Measurements from ENCODE around the gene METTL1.

Gene METTL1

DNA sequence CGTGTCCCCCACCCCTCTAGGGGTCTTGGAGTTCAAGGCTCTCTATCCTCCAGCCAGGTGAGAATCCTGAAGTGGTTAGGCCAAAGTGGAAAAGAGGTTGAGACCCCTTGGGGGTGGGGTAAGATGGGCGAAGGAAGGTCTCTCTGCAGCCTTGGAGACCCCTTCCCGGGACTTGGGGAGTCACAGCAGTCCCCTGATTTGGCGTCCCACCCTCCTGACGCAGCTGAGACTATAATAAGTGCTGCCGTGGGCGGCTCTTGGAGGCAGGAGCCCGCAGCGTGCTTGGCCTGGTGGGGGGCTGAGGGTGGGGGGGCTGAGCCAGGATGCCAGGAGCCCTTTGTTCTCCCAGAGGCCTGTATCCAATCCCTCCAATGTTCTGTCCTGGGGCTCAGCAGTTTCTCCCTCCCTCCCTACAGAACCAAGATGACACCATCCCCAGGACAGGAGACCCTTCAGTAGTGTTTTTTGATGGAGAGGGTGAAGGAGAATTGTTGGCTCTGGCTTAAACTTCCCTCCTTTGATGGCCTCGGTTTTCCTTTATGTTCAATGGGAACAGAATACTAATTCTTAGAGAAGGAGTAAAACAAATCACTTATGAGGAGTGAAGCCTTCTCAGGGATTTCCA is 31.9 kb downstream of the METTL1 start:
- TF ChIP-seq, protein P1, sequence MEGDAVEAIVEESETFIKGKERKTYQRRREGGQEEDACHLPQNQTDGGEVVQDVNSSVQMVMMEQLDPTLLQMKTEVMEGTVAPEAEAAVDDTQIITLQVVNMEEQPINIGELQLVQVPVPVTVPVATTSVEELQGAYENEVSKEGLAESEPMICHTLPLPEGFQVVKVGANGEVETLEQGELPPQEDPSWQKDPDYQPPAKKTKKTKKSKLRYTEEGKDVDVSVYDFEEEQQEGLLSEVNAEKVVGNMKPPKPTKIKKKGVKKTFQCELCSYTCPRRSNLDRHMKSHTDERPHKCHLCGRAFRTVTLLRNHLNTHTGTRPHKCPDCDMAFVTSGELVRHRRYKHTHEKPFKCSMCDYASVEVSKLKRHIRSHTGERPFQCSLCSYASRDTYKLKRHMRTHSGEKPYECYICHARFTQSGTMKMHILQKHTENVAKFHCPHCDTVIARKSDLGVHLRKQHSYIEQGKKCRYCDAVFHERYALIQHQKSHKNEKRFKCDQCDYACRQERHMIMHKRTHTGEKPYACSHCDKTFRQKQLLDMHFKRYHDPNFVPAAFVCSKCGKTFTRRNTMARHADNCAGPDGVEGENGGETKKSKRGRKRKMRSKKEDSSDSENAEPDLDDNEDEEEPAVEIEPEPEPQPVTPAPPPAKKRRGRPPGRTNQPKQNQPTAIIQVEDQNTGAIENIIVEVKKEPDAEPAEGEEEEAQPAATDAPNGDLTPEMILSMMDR (conservative IDR thresholded peaks at IDR 0.05; ENCODE audit: low read depth, low read length) = no peak
- DNase-seq (ENCODE audit: low read depth) = no peak
- H3K4me3 ChIP-seq (ENCODE audit: low read depth, low read length) = no peak overlapping the region

DNA sequence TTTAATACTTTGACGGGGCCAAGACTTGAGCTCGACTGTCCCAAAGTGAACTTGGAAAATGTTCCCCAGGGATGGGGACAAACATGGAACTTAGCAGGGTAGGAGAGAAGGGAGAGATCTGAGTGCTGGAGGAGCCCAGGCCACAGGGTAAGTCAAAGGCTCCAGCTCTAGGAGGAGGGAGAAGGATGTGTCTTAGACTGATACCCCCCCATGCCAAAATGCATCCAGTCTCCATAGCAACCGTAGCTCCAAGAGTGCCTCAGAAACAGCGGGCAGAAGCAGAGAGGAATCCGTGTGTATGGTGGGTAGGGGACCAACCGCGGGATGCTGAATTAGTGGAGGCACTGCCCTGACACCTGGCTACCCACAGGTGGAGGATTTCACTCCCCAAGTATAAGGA is 32.5 kb downstream of the METTL1 start:
- TF ChIP-seq, protein P1 (conservative IDR thresholded peaks at IDR 0.05; ENCODE audit: low read depth, low read length) = no peak
- no peak for DNase-seq (ENCODE audit: low read depth)
- no peak overlapping the region for H3K4me3 ChIP-seq (ENCODE audit: low read depth, low read length)

DNA sequence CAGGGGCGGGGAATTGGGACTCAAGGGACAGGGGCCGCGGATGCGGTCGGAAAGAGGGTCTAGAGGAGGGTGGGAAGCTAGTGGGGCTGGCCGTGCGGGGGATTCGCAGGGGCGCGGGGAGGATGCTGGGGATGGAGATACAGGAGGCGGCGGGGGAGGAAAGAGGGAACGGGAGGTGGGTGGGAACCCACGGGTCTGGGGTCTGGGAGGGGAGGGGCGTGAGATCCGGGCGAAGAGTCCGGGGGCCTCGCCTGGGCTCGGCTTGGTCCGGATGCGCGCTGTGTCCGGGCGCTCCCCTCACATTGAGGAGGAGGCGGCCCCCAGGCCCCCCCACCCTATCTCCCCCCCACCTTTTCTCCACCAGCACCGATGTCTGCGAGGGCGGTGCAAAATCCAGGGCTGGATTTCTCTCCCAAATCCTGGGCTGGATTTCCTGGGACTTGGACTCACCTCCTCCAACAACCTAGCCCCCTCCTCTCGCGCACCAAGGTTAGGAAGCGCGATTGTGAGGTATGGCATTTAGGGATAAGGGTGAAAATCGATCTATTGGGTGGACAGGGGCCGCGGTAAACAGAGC is 33.2 kb downstream of the METTL1 start, which contains the start of gene AGAP2:
Gene AGAP2 (minus strand): TSS at position 82 of the 577 bp plus-strand sequence. CDS start 496 bp downstream, outside the sequence.
- DNase-seq (ENCODE audit: low read depth) = no peak
- TF ChIP-seq, protein P1 (conservative IDR thresholded peaks at IDR 0.05; ENCODE audit: low read depth, low read length) = no peak
- peak within 1 kb of the TSS; percentile 11 for H3K4me3 ChIP-seq (ENCODE audit: low read depth, low read length)

DNA sequence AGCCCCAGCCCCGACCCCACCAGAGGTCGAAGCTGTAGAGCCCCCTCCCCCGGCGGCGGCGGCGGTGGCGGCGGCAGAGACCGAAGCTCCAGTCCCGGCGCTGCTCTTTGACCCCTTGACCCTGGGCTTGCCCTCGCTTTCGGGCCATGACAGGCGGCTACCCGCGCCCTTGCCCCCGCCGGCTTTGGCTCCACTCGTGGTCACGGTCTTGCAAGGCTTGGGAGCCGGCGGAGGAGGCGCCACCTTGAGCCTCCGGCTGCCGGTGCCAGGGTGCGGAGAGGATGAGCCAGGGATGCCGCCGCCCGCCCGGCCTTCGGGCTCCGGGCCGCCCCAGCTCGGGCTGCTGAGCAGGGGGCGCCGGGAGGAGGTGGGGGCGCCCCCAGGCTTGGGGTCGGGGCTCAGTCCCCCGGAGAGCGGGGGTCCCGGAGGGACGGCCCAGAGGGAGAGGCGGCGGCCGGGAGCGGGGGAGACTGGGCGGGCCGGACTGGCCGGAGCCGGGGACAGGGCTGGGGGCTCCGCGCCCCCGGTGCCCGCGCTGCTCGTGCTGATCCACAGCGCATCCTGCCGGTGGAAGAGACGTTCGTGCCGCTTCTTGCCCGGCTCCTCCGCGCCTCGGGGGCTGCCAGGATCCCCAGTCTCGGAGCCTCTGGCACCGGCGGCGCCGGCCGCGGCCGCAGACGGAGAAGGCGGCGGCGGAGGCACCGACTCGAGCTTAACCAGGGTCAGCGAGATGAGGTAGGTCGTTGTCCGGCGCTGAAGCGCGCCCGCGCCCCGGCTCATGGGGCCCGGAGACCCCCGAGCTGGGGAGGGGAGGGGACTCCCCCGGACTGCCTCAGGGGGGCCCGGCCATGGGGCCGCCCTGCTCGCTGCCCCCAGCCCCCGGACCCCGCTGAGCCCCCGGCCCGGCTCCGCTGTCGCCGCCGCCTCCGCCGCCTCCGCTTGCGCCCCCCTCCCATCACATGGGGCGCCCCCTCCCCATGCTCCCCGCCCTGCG is 34.1 kb downstream of the METTL1 start:
- no peak for DNase-seq (ENCODE audit: low read depth)
- TF ChIP-seq, protein P1 (conservative IDR thresholded peaks at IDR 0.05; ENCODE audit: low read depth, low read length) = peak; percentile 44
- H3K4me3 ChIP-seq (ENCODE audit: low read depth, low read length) = peak overlapping the region; percentile 11

DNA sequence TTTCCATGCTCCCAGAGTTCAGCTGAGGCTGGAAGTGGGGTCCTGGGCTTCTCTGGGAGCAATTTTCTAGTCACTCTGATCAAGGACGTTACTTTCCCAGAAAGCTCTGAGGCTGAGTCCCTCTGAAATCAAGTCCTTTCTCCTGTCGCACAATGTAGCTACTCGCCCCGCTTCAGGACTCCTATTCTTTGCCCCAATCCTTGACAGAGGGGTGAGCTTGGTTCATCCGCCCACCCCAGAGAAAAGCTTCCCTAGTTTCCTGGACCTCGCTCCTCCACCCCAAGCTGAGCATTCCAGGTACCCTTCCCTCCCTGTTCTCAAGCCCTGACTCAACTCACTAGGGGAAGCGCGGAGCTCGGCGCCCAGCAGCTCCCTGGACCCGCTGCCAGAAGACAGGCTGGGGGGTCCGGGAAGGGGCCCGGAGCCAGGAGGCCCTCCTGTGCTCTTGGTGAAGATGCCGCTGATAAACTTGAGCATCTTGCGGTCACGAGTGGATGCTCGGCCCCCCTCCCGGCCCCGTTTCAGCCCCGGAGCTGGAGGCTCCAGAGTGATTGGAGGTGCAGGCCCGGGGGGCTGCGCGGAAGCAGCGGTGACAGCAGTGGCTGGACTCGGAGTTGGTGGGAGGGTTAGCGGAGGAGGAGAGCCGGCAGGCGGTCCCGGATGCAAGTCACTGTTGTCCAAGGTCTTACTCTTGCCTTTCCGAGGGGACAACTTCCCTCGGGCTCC is 35.0 kb downstream of the METTL1 start:
- TF ChIP-seq, protein P1 (conservative IDR thresholded peaks at IDR 0.05; ENCODE audit: low read depth, low read length) = no peak
- no peak for DNase-seq (ENCODE audit: low read depth)
- H3K4me3 ChIP-seq (ENCODE audit: low read depth, low read length) = no peak overlapping the region

DNA sequence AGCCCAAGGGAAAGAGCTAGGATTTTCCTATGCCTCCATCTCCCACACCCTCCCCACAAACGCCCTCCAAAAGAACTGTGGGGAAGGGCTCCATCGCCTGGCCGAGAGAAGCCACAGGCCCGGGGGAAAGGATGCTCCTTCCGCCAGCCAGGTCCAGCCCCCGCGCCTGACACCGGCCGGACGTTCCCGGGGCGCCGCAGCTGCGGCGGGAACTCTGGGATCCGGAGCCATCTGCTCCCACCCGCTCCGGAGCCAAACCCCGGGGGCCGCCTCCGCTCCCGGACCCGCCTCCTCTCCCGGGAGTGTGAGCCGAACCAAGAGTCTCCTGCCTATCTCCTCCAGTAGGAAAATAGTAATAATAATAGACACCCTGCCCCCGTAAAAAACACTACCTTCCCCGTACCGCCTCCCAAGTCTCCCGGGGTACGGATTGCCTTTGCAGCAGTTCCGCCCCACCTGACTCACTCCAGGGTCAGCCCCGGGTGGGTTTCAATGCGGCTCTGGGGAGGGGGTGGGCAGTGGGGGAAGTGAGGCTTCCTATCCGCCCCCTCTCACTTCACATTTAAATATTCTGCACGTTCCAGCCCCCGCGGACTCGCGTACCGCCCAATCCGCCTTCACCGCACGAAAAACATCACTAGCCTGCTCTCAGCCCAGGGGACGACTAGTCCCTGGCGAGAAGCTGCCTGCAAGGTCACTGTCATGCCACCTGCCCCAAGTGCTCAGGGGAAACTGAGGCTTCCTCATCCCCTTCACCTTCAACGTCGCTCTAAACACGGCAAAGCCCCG is 35.8 kb downstream of the METTL1 start:
- peak overlapping the region; percentile 39 for H3K4me3 ChIP-seq (ENCODE audit: low read depth, low read length)
- DNase-seq (ENCODE audit: low read depth) = peak; percentile 45
- TF ChIP-seq, protein P1 (conservative IDR thresholded peaks at IDR 0.05; ENCODE audit: low read depth, low read length) = peak; percentile 59

Data from choroid plexus epithelial cell (primary cell).